OCI-LY1 (cell line): ENCODE measurements around the gene MRPL24.

Experiments used
- CTCF ChIP-seq: fragments of 200-600 bp; sonication (generic), shearing (Covaris generic); IDR thresholded peaks from 2 replicates; pipeline ENCODE4 v1.5.1; 2017; ENCODE audit warnings: mild to moderate bottlenecking, antibody characterized with exemption, low read length, moderate library complexity, mixed read lengths
- EZH2 ChIP-seq: fragments of 200-600 bp; sonication (generic), shearing (Covaris generic); IDR thresholded peaks from 2 replicates; pipeline ENCODE4 v1.8.0; 2017; ENCODE audit warnings: borderline replicate concordance, mixed run types, mild to moderate bottlenecking, antibody characterized with exemption, low read length, moderate library complexity, mixed read lengths

- TF ChIP-seq CTCF (no peak), EZH2 (no peak)
Measured at GRCh38 chr1:156690675-156691036, 50.2 kb downstream of the MRPL24 start.
